ENCODE measurements around the gene DENND1A.

Gene DENND1A

GRCh38 chr9:123534336-123534735 lies 395.6 kb downstream of the DENND1A start:
- Histone ChIP-seq H3K9me2 (replicated peaks; ENCODE audit: insufficient read depth, low read length) (no peaks in the 10 kb centered on the region), H3K9me3 (ENCODE audit: insufficient read depth, low read length) (peaks cover 10% of the 10 kb centered on the region; the same call in 1 of the 2 replicates), H3K4me3 (ENCODE audit: insufficient read depth, low read length, poor library complexity, severe bottlenecking) (no peak overlapping the region), H3K4me2 (ENCODE audit: low read depth, low read length, poor library complexity, severe bottlenecking) (no peak overlapping the region), H3K36me3 (ENCODE audit: low read length) (no peaks in the 10 kb centered on the region), H3K27me3 (ENCODE audit: low read length) (no peaks in the 10 kb centered on the region), H3K9ac (ENCODE audit: low read length) (no peak overlapping the region), H4K20me1 (ENCODE audit: low read depth, low read length) (no peaks in the 10 kb centered on the region), H3F3A (ENCODE audit: insufficient read depth) (no peaks in the 10 kb centered on the region), H3K79me2 (ENCODE audit: insufficient read depth, low read length) (no peaks in the 10 kb centered on the region), H3K27ac (ENCODE audit: low read depth, low read length) (no peak overlapping the region), H2AFZ (ENCODE audit: low read depth, low read length, severe bottlenecking) (no peak overlapping the region)
- no peak for TF ChIP-seq EZH2phosphoT487 (conservative IDR thresholded peaks at IDR 0.05; ENCODE audit: low read length)
- TF ChIP-seq, protein P1, sequence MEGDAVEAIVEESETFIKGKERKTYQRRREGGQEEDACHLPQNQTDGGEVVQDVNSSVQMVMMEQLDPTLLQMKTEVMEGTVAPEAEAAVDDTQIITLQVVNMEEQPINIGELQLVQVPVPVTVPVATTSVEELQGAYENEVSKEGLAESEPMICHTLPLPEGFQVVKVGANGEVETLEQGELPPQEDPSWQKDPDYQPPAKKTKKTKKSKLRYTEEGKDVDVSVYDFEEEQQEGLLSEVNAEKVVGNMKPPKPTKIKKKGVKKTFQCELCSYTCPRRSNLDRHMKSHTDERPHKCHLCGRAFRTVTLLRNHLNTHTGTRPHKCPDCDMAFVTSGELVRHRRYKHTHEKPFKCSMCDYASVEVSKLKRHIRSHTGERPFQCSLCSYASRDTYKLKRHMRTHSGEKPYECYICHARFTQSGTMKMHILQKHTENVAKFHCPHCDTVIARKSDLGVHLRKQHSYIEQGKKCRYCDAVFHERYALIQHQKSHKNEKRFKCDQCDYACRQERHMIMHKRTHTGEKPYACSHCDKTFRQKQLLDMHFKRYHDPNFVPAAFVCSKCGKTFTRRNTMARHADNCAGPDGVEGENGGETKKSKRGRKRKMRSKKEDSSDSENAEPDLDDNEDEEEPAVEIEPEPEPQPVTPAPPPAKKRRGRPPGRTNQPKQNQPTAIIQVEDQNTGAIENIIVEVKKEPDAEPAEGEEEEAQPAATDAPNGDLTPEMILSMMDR (IDR thresholded peaks at IDR 0.05; ENCODE audit: insufficient read depth, low read length, poor library complexity, severe bottlenecking): no peak

- H3K27me3 ChIP-seq (ENCODE audit: low read length): no peaks in the 10 kb centered on the region
- no peak for TF ChIP-seq EZH2phosphoT487 (conservative IDR thresholded peaks at IDR 0.05; ENCODE audit: low read length)
- TF ChIP-seq, protein P1 (IDR thresholded peaks at IDR 0.05; ENCODE audit: insufficient read depth, low read length, poor library complexity, severe bottlenecking): no peak
- no peaks in the 10 kb centered on the region for H4K20me1 ChIP-seq (ENCODE audit: low read depth, low read length)
- no peaks in the 10 kb centered on the region for H3K9me2 ChIP-seq (replicated peaks; ENCODE audit: insufficient read depth, low read length)
- H3K36me3 ChIP-seq (ENCODE audit: low read length): no peaks in the 10 kb centered on the region
- no peak overlapping the region for H2AFZ ChIP-seq (ENCODE audit: low read depth, low read length, severe bottlenecking)
- H3K9ac ChIP-seq (ENCODE audit: low read length): no peak overlapping the region
- H3K79me2 ChIP-seq (ENCODE audit: insufficient read depth, low read length): no peaks in the 10 kb centered on the region
- peaks cover 10% of the 10 kb centered on the region; the same call in 1 of the 2 replicates for H3K9me3 ChIP-seq (ENCODE audit: insufficient read depth, low read length)
- no peak overlapping the region for H3K27ac ChIP-seq (ENCODE audit: low read depth, low read length)
- H3K4me2 ChIP-seq (ENCODE audit: low read depth, low read length, poor library complexity, severe bottlenecking): no peak overlapping the region
- no peak overlapping the region for H3K4me3 ChIP-seq (ENCODE audit: insufficient read depth, low read length, poor library complexity, severe bottlenecking)
- no peaks in the 10 kb centered on the region for H3F3A ChIP-seq (ENCODE audit: insufficient read depth)
Observed at GRCh38 chr9:123530244-123530643, 399.7 kb downstream of the DENND1A start.

DNA sequence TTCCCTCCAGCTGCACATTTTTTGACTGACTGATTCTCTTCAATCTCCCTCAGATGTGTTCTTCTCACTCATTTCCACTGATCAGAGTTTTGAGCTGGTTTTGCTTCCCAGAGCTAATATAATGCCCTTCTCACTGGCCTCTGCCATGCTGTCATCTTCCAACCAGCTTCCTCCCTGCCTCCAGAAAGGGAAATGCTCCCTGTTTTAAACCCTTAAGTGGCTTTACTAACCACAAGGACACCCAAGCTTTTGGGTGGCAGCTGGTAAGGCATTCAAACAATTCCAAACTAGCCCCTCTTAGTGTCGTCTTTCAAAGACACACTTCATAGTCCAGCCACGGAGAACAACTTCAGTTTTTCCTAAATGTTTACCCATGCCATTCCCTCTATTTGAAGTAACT lies 401.4 kb downstream of the DENND1A start:
- H3K27ac ChIP-seq (ENCODE audit: low read depth, low read length): no peak overlapping the region
- no peaks in the 10 kb centered on the region for H3K36me3 ChIP-seq (ENCODE audit: low read length)

More for the DNA sequence above, 401.4 kb downstream of the DENND1A start:
- Histone ChIP-seq H3K4me2 (ENCODE audit: low read depth, low read length, poor library complexity, severe bottlenecking) (no peak overlapping the region), H3K9me2 (replicated peaks; ENCODE audit: insufficient read depth, low read length) (no peaks in the 10 kb centered on the region), H2AFZ (ENCODE audit: low read depth, low read length, severe bottlenecking) (no peak overlapping the region), H3K27me3 (ENCODE audit: low read length) (no peaks in the 10 kb centered on the region), H3F3A (ENCODE audit: insufficient read depth) (no peaks in the 10 kb centered on the region), H3K4me3 (ENCODE audit: insufficient read depth, low read length, poor library complexity, severe bottlenecking) (no peak overlapping the region), H3K79me2 (ENCODE audit: insufficient read depth, low read length) (no peaks in the 10 kb centered on the region), H3K9ac (ENCODE audit: low read length) (no peak overlapping the region), H3K9me3 (ENCODE audit: insufficient read depth, low read length) (peaks cover 10% of the 10 kb centered on the region; the same call in 1 of the 2 replicates), H4K20me1 (ENCODE audit: low read depth, low read length) (no peaks in the 10 kb centered on the region)
- TF ChIP-seq EZH2phosphoT487 (conservative IDR thresholded peaks at IDR 0.05; ENCODE audit: low read length): no peak
- TF ChIP-seq, protein P1 (IDR thresholded peaks at IDR 0.05; ENCODE audit: insufficient read depth, low read length, poor library complexity, severe bottlenecking): no peak

Measured in SU-DHL-6 (cell line).